Thyroid gland (tissue), 4 donors: ENCODE data around the gene DAGLA. TPM values are rescaled to one million over a fixed set of nuclear protein-coding genes. Genes with fewer than 3 reads are reported as not detected.

Experiments
- DNase-seq, 2 donors: peaks; one replicate each; pipeline ENCODE4 v3.0.0-alpha.2; 2019
- H3K27ac ChIP-seq, 3 donors: fragments of 200-600 bp; sonication (generic); 1 replicate in 2 of 3; 2 replicates in 1 of 3; pipeline ENCODE4 v1.5.1; 2016 to 2019; ENCODE audit warnings: mild to moderate bottlenecking in 1 of 3, moderate library complexity in 1 of 3
- H3K27me3 ChIP-seq: fragments of 200-600 bp; sonication (generic); one replicate; pipeline ENCODE4 v1.5.1; 2019
- H3K36me3 ChIP-seq, 2 donors: fragments of 200-600 bp; sonication (generic); one replicate each; pipeline ENCODE4 v1.5.1; 2016 to 2019
- H3K4me1 ChIP-seq, 2 donors: fragments of 200-600 bp; sonication (generic); one replicate each; pipeline ENCODE4 v1.5.1; 2017 to 2019
- H3K4me3 ChIP-seq, 3 donors: fragments of 200-600 bp; sonication (generic); replicated peaks in 1 of 3; 1 replicate in 2 of 3; 2 replicates in 1 of 3; pipeline ENCODE4 v1.5.1; 2016; ENCODE audit warnings: mild to moderate bottlenecking in 1 of 3
- H3K9me3 ChIP-seq: fragments of 200-600 bp; sonication (generic); one replicate; pipeline ENCODE4 v1.5.1; 2017
- CTCF ChIP-seq, 6 experiments: fragments of 200-600 bp in 3 of 6; fragments of 450-650 bp in 3 of 6; sonication (generic) in 3 of 6; IDR thresholded peaks; one replicate each; pipeline ENCODE4 v1.5.1; 2016 to 2019; ENCODE audit warnings: antibody characterized with exemption in 6 of 6, mild to moderate bottlenecking in 2 of 6, inconsistent platforms in 1 of 6, moderate library complexity in 1 of 6
- POLR2A ChIP-seq, 2 donors: fragments of 450-650 bp; IDR thresholded peaks; one replicate each; pipeline ENCODE4 v1.6.1; 2017; ENCODE audit warnings: antibody characterized with exemption in 2 of 2, mild to moderate bottlenecking in 2 of 2, moderate library complexity in 1 of 2
- WGBS, 2 donors: methylation state at CpG; one replicate each; pipeline ENCODE4 v1.1.5; 2017; 5-methylcytosine and 5-hydroxymethylcytosine counted together
- intact Hi-C: fragments of 100-400 bp; cut with DNase I; formaldehyde crosslinking; loops from one replicate; pipeline ENCODE4 v1.15.1; 2023
- total RNA-seq, 4 donors: library from RNA; depleted of rRNA; stranded (reverse); fragments of >200 nt; gene quantifications; one replicate each; pipeline ENCODE4 v1.2.3, GENCODE V29; 2016

The DAGLA gene
- total RNA-seq, 4 donors from 2014 or later: 1.7 to 2.8 (median 1.9) TPM

GRCh38 chr11:61771985-61772455 lies 91.8 kb downstream of the DAGLA start:
- peaks cover under 1 to 5% of the 10 kb centered on the region in 2 donors for H3K4me1 ChIP-seq
- WGBS, 2 donors: 41 to 52% methylated on average over 5 to 7 of the region's 7 CpGs
- no peak overlapping the region for H3K27ac ChIP-seq
- intact Hi-C loops: no loop called here
- no peaks in the 10 kb centered on the region for H3K9me3 ChIP-seq
- TF ChIP-seq CTCF (IDR thresholded peaks at IDR 0.05): no peak
- TF ChIP-seq POLR2A (IDR thresholded peaks at IDR 0.05): no peak
- H3K27me3 ChIP-seq: no peaks in the 10 kb centered on the region
- no peak for DNase-seq
- H3K36me3 ChIP-seq: no peaks in the 10 kb centered on the region
- no peak overlapping the region for H3K4me3 ChIP-seq

GRCh38 chr11:61773356-61773755 lies 93.2 kb downstream of the DAGLA start:
- no peaks in the 10 kb centered on the region for H3K9me3 ChIP-seq
- 65 to 77% methylated on average over 8 to 10 of the region's 10 CpGs for WGBS, 2 donors
- intact Hi-C loops: no loop called here
- H3K27me3 ChIP-seq: no peaks in the 10 kb centered on the region
- TF ChIP-seq POLR2A (IDR thresholded peaks at IDR 0.05) (no peak), CTCF (IDR thresholded peaks at IDR 0.05) (no peak)
- H3K4me3 ChIP-seq: no peak overlapping the region
- no peaks in the 10 kb centered on the region for H3K36me3 ChIP-seq
- no peak for DNase-seq
- no peak overlapping the region for H3K27ac ChIP-seq
- H3K4me1 ChIP-seq: peaks cover 7 to 14% of the 10 kb centered on the region in 2 donors

- 87 to 93% methylated on average over 15 to 16 of the region's 18 CpGs for WGBS, 2 donors
- no peak for DNase-seq
- no peaks in the 10 kb centered on the region for H3K36me3 ChIP-seq
- peaks cover 7 to 14% of the 10 kb centered on the region in 2 donors for H3K4me1 ChIP-seq
- intact Hi-C loops: no loop called here
- no peak overlapping the region for H3K27ac ChIP-seq
- H3K4me3 ChIP-seq: no peak overlapping the region
- H3K27me3 ChIP-seq: no peaks in the 10 kb centered on the region
- TF ChIP-seq POLR2A (IDR thresholded peaks at IDR 0.05) (no peak), CTCF (IDR thresholded peaks at IDR 0.05) (no peak)
- H3K9me3 ChIP-seq: no peaks in the 10 kb centered on the region
These were observed 93.6 kb downstream of the DAGLA start for GRCh38 chr11:61773809-61774208.

GRCh38 chr11:61774411-61774810 lies 94.2 kb downstream of the DAGLA start:
- DNase-seq: no peak
- H3K4me3 ChIP-seq: no peak overlapping the region
- intact Hi-C loops: no loop called here
- H3K36me3 ChIP-seq: no peaks in the 10 kb centered on the region
- no peaks in the 10 kb centered on the region for H3K9me3 ChIP-seq
- no peaks in the 10 kb centered on the region for H3K27me3 ChIP-seq
- TF ChIP-seq POLR2A (IDR thresholded peaks at IDR 0.05) (no peak), CTCF (IDR thresholded peaks at IDR 0.05) (no peak)
- 85 to 89% methylated on average over 12 of the region's 12 CpGs for WGBS, 2 donors
- peaks cover 7 to 14% of the 10 kb centered on the region in 2 donors for H3K4me1 ChIP-seq
- H3K27ac ChIP-seq: no peak overlapping the region

GRCh38 chr11:61775106-61775505 lies 94.9 kb downstream of the DAGLA start:
- Histone ChIP-seq H3K4me3 (no peak overlapping the region), H3K27me3 (no peaks in the 10 kb centered on the region), H3K36me3 (no peaks in the 10 kb centered on the region), H3K4me1 (peaks cover 7 to 14% of the 10 kb centered on the region in 2 donors), H3K9me3 (no peaks in the 10 kb centered on the region), H3K27ac (no peak overlapping the region)
- no peak for TF ChIP-seq POLR2A (IDR thresholded peaks at IDR 0.05)
- no peak for TF ChIP-seq CTCF (IDR thresholded peaks at IDR 0.05)
- WGBS, 2 donors: 91 to 96% methylated on average over 6 of the region's 6 CpGs
- no peak for DNase-seq
- intact Hi-C loops: no loop called here
